ENCODE results near the gene TRPV4. TPM values are rescaled to one million over a fixed set of nuclear protein-coding genes. Genes with fewer than 3 reads are reported as not detected.

TRPV4 gene
- total RNA-seq, 6 experiments from 2014 or later: 5.3 to 10.3 (median 6.7) TPM

DNA sequence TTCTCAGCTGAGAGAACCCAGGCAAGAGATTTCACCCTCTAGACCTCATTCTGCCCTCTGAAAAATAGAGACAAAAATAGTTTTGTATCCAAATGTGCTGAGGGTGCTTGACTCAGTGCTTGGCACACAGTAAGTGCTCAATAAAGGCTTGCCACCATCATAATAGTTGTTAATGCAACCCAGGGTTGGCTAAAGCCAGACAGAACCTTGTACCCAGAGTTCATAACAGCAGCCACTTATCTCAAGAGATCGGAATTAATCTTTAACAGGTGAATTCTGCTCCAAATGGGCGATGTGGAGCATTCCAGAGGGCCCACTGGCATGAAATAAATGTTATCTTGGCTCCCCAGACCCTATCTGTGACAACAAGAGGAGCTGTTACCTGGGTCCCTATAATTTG is 2.9 kb downstream of the TRPV4 start:
- Histone ChIP-seq H3K4me1 (peaks cover 0 to 44% (median 9%) of the 10 kb centered on the region in 4 donors), H3K27me3 (no peaks in the 10 kb centered on the region), H3K27ac (peak overlapping the region; percentile 16 to 75 (median 34)), H3K36me3 (no peaks in the 10 kb centered on the region), H3K4me3 (peak overlapping the region in 1 of 3 donors; percentile 59), H3K9me3 (no peaks in the 10 kb centered on the region)
- intact Hi-C loops (cut with DNase I): no loop called here
- no peak for TF ChIP-seq POLR2A (IDR thresholded peaks at IDR 0.05)
- TF ChIP-seq, protein P1, sequence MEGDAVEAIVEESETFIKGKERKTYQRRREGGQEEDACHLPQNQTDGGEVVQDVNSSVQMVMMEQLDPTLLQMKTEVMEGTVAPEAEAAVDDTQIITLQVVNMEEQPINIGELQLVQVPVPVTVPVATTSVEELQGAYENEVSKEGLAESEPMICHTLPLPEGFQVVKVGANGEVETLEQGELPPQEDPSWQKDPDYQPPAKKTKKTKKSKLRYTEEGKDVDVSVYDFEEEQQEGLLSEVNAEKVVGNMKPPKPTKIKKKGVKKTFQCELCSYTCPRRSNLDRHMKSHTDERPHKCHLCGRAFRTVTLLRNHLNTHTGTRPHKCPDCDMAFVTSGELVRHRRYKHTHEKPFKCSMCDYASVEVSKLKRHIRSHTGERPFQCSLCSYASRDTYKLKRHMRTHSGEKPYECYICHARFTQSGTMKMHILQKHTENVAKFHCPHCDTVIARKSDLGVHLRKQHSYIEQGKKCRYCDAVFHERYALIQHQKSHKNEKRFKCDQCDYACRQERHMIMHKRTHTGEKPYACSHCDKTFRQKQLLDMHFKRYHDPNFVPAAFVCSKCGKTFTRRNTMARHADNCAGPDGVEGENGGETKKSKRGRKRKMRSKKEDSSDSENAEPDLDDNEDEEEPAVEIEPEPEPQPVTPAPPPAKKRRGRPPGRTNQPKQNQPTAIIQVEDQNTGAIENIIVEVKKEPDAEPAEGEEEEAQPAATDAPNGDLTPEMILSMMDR (IDR thresholded peaks at IDR 0.05): no peak
- DNase-seq (no peak), ATAC-seq (peak; percentile 58 to 67 (median 66))
- 60% methylated on average over 1 of the region's 2 CpGs for WGBS (ENCODE audit: insufficient coverage, low coverage, low lambda C conversion rate, missing lambda C conversion rate)

DNA sequence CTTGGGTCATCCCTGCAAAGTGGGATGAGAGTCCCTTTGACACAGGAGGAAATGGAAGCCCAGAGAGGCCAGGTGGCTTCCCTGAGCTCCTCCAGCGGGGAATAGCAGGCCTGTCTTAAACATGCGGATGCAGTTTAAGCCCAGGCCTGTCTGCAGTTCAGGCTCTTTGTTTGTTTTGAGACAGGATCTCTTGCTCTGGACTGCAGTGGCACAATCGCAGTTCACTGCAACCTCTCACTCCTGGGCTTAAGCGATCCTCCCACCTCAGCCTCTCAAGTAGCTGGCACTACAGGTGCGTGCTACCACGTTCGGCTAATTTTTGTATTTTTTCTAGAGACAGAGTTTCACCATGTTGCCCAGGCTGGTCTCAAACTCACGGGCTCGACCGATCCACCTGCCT is 3.5 kb downstream of the TRPV4 start:
- peak in 1 of 4 donors; percentile 10 for ATAC-seq
- DNase-seq: no peak
- 31% methylated on average over 2 of the region's 10 CpGs for WGBS (ENCODE audit: insufficient coverage, low coverage, low lambda C conversion rate, missing lambda C conversion rate)
- peak overlapping the region in 2 of 3 donors; percentile 34 to 75 for H3K27ac ChIP-seq
- H3K27me3 ChIP-seq: no peaks in the 10 kb centered on the region
- peaks cover 0 to 44% (median 9%) of the 10 kb centered on the region in 4 donors for H3K4me1 ChIP-seq
- H3K36me3 ChIP-seq: no peaks in the 10 kb centered on the region
- no peaks in the 10 kb centered on the region for H3K9me3 ChIP-seq
- TF ChIP-seq, protein P1 (IDR thresholded peaks at IDR 0.05): no peak
- no peak for TF ChIP-seq POLR2A (IDR thresholded peaks at IDR 0.05)
- H3K4me3 ChIP-seq: no peak overlapping the region
- intact Hi-C loops (cut with DNase I): no loop called here

DNA sequence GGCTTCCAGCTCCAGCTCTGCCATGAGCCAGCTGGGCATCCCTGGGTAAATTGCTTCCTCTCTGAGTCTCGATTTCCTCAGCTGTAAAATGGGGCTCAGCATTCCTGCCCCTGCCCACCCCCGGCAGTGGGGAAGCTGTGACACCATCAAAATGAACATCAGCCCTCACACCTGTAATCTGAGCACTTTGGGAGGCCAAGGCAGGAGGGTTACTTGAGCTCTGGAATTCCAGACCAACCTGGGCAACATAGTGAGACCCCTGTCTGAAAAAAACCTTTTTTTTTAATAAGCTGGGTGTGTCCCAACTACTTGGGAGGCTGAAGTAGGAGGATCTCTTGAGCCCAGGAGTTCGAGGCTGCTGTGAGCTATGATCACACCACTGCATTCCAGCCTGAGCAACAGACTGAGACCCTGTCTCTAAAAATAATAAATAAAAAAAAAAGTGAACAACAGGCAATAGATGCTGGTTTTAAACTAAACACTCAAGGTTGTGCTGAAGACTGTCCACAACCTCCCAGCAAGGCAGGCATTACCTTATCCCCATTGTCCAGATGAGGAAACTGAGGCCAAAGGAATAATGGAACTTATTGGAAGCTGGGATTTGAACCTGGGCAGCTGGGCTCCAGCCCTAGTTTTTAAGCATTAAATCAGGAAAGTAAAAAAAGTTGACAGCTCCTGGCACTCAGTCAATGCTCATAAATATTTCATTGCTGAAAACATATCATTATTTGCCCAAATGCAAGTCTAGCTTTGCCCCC is 4.3 kb downstream of the TRPV4 start:
- H3K4me1 ChIP-seq: peaks cover 0 to 47% (median 11%) of the 10 kb centered on the region in 4 donors
- H3K4me3 ChIP-seq: no peak overlapping the region
- H3K27ac ChIP-seq: peak overlapping the region; percentile 34 to 75 (median 66)
- intact Hi-C loops (cut with DNase I): no loop called here
- WGBS (ENCODE audit: insufficient coverage, low coverage, low lambda C conversion rate, missing lambda C conversion rate): 50% methylated on average over 1 of the region's 3 CpGs
- no peaks in the 10 kb centered on the region for H3K27me3 ChIP-seq
- no peaks in the 10 kb centered on the region for H3K9me3 ChIP-seq
- DNase-seq: no peak
- H3K36me3 ChIP-seq: no peaks in the 10 kb centered on the region
- TF ChIP-seq, protein P1 (IDR thresholded peaks at IDR 0.05): no peak
- no peak for TF ChIP-seq POLR2A (IDR thresholded peaks at IDR 0.05)
- no peak for ATAC-seq

DNA sequence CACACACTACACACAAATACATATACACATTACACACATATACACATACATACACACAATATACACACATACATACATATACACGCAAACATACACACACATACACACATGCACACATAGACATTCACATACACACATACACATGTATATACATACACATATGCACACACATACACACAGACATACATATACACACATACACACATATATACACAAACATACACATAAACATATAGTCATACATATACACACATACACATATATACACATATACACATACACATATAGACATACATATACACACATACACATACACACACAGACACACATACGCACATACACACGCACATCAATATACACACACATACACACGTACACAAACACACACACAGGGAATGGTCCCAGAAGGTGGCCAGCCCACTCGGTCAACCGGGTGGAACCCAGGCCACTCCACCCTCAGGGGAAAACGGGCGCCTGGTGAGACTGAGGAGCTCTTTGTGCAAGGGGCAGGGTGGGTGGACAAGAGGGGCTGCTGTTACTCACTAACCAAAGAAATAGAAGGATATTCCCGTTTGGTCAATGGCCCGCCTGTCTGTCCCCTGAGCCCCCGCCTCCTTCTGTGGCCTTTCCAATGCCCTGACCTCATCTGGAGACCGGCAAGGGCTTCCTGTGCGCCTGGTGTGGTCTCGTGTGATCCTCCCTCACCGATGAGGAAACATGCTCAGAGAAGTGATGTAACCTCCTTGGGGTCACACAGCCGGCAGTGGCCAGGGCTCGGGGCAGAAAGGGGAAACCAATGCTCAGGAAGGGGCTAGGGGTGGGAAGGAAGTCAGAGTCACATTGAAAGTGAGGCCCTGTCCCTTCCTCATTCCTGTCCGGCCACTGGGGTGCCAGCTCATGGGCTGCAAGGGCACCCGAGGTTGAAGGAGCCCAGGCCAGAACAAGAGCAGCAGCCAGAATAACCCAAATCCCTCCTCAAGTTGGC is 5.3 kb downstream of the TRPV4 start:
- Histone ChIP-seq H3K27me3 (no peaks in the 10 kb centered on the region), H3K4me1 (peaks cover 0 to 54% (median 16%) of the 10 kb centered on the region in 4 donors), H3K4me3 (no peak overlapping the region), H3K9me3 (no peaks in the 10 kb centered on the region), H3K36me3 (no peaks in the 10 kb centered on the region), H3K27ac (peak overlapping the region; percentile 21 to 75 (median 66))
- intact Hi-C loops (cut with DNase I): no loop called here
- DNase-seq (peak; percentile 67 to 79 (median 68)), ATAC-seq (peak; percentile 26 to 48 (median 44))
- TF ChIP-seq, protein P1 (IDR thresholded peaks at IDR 0.05): no peak
- no peak for TF ChIP-seq POLR2A (IDR thresholded peaks at IDR 0.05)
- 49% methylated on average over 7 of the region's 19 CpGs for WGBS (ENCODE audit: insufficient coverage, low coverage, low lambda C conversion rate, missing lambda C conversion rate)
